H1 (cell line): Measurements from ENCODE around the gene ATOH8. TPM values are rescaled to one million over a fixed set of nuclear protein-coding genes. Genes with fewer than 3 reads are reported as not detected.

Experiments used
- CTCF ChIA-PET: fragments of 300-600 bp; sonication (Branson Sonifier 250); formaldehyde crosslinking; loops from one replicate; lab custom pipeline; 2021; ENCODE audit not compliant: partially characterized antibody; lab: Charles Lee
- POLR2A ChIA-PET: fragments of 300-600 bp; sonication (Branson Sonifier 250); formaldehyde crosslinking; loops from one replicate; lab custom pipeline; 2021; ENCODE audit warnings: inconsistent platforms; ENCODE audit not compliant: partially characterized antibody; lab: Charles Lee
- DNase-seq, 2 experiments: peaks; one replicate each; pipeline versions ENCODE4 v3.0.0 to v3.0.0-alpha.2; 2010 to 2022; ENCODE audit warnings: low spot score in 2 of 2, low read depth in 1 of 2, mixed read lengths in 1 of 2
- FAIRE-seq: peaks from 2 replicates; lab custom pipeline; 2011; peaks lifted over from hg19 to GRCh38; lab: Jason Lieb, UNC
- H2AFZ ChIP-seq: 2 replicates; pipeline ENCODE4 v1.8.1; 2012; ENCODE audit warnings: low read length, inconsistent platforms
- H2AK5ac ChIP-seq: 2 replicates; pipeline ENCODE4 v1.6.1; 2013; ENCODE audit warnings: low read depth, low read length
- H2BK120ac ChIP-seq: replicated peaks from 2 replicates; pipeline ENCODE3; 2013; ENCODE audit warnings: low read depth, low read length, inconsistent platforms
- H2BK12ac ChIP-seq: 2 replicates; pipeline ENCODE4 v1.6.1; 2013; ENCODE audit warnings: low read depth, low read length
- H2BK15ac ChIP-seq: 2 replicates; pipeline ENCODE4 v1.6.1; 2013; ENCODE audit warnings: low read length
- H2BK20ac ChIP-seq: 2 replicates; pipeline ENCODE4 v1.6.1; 2013; ENCODE audit warnings: low read length
- H2BK5ac ChIP-seq: 2 replicates; pipeline ENCODE4 v1.6.1; 2013; ENCODE audit warnings: low read depth, low read length
- H3K14ac ChIP-seq: 2 replicates; pipeline ENCODE4 v1.6.1; 2013; ENCODE audit warnings: inconsistent platforms; ENCODE audit not compliant: insufficient read length
- H3K18ac ChIP-seq: 2 replicates; pipeline ENCODE4 v1.6.1; 2013; ENCODE audit warnings: low read length; ENCODE audit errors: extremely low read depth
- H3K23ac ChIP-seq: 2 replicates; pipeline ENCODE4 v1.6.1; 2013; ENCODE audit warnings: inconsistent platforms; ENCODE audit not compliant: insufficient read length
- H3K23me2 ChIP-seq: 2 replicates; pipeline ENCODE4 v1.6.1; 2013; ENCODE audit warnings: low read depth, low read length
- H3K27ac ChIP-seq: 2 replicates; pipeline ENCODE4 v1.6.1; 2011; ENCODE audit warnings: low read depth, low read length, inconsistent platforms
- H3K27me3 ChIP-seq, 4 experiments: replicated peaks in 1 of 4; 1 replicate in 1 of 4; 2 replicates in 3 of 4; pipeline versions ENCODE4 v1.6.1 to v1.8.1; 2011 to 2013; ENCODE audit warnings: low read length in 3 of 4, mild to moderate bottlenecking in 3 of 4, inconsistent platforms in 2 of 4, mixed read lengths in 2 of 4, moderate library complexity in 1 of 4; ENCODE audit not compliant: control insufficient read depth in 3 of 4, insufficient read depth in 3 of 4; ENCODE audit errors: extremely low read depth in 1 of 4
- H3K36me3 ChIP-seq, 4 experiments: 2 replicates each; pipeline versions ENCODE4 v1.6.1 to v1.8.1; 2011 to 2013; ENCODE audit warnings: mild to moderate bottlenecking in 4 of 4, low read length in 3 of 4, moderate library complexity in 2 of 4, control low read depth in 1 of 4, inconsistent platforms in 1 of 4; ENCODE audit not compliant: insufficient read depth in 4 of 4, control insufficient read depth in 2 of 4
- H3K4ac ChIP-seq: replicated peaks from 2 replicates; pipeline ENCODE3; 2013; ENCODE audit warnings: low read length, low read depth, mixed read lengths, inconsistent platforms; ENCODE audit not compliant: insufficient read length
- H3K4me1 ChIP-seq, 4 experiments: replicated peaks in 1 of 4; 1 replicate in 1 of 4; 2 replicates in 3 of 4; pipeline versions ENCODE4 v1.6.1 to v1.8.1; 2011 to 2013; ENCODE audit warnings: low read length in 3 of 4, inconsistent platforms in 2 of 4, mixed read lengths in 1 of 4; ENCODE audit not compliant: insufficient read depth in 4 of 4, control insufficient read depth in 3 of 4
- H3K4me2 ChIP-seq, 2 experiments: 2 replicates each; pipeline versions ENCODE4 v1.6.1 to v1.8.1; 2011 to 2013; ENCODE audit warnings: low read depth in 2 of 2, low read length in 2 of 2, control low read depth in 1 of 2, inconsistent platforms in 1 of 2, mild to moderate bottlenecking in 1 of 2; ENCODE audit not compliant: insufficient read depth in 1 of 2
- H3K4me3 ChIP-seq, 4 experiments: fragments of 200-600, 300-600 bp in 1 of 4; sonication (generic), shearing (Covaris generic), sonication (Bioruptor Twin) in 1 of 4; 2 replicates each; pipeline versions ENCODE4 v1.5.1 to v1.8.1; 2011 to 2016; ENCODE audit warnings: low read length in 4 of 4, low read depth in 3 of 4, control low read depth in 2 of 4, inconsistent platforms in 2 of 4, mild to moderate bottlenecking in 2 of 4, mixed read lengths in 1 of 4, moderate library complexity in 1 of 4; ENCODE audit not compliant: insufficient read depth in 2 of 4; ENCODE audit errors: extremely low read depth in 1 of 4
- H3K56ac ChIP-seq: replicated peaks from 2 replicates; pipeline ENCODE3; 2013; ENCODE audit warnings: low read depth, mild to moderate bottlenecking, mixed read lengths, low read length, inconsistent platforms; ENCODE audit not compliant: insufficient read length
- H3K79me1 ChIP-seq: 2 replicates; pipeline ENCODE4 v1.6.1; 2013; ENCODE audit warnings: low read depth, low read length, control low read depth
- H3K79me2 ChIP-seq, 2 experiments: 2 replicates each; pipeline versions ENCODE4 v1.6.1 to v1.8.1; 2012 to 2013; ENCODE audit warnings: low read length in 2 of 2, mild to moderate bottlenecking in 2 of 2, inconsistent platforms in 1 of 2; ENCODE audit not compliant: insufficient read depth in 2 of 2, control insufficient read depth in 1 of 2
- H3K9ac ChIP-seq, 4 experiments: replicated peaks in 1 of 4; 1 replicate in 1 of 4; 2 replicates in 3 of 4; pipeline versions ENCODE4 v1.6.1 to v1.8.1; 2011 to 2013; ENCODE audit warnings: low read depth in 3 of 4, low read length in 3 of 4, control low read depth in 2 of 4, mild to moderate bottlenecking in 2 of 4, moderate library complexity in 2 of 4, inconsistent platforms in 1 of 4; ENCODE audit errors: extremely low read depth in 1 of 4
- H3K9me3 ChIP-seq, 2 experiments: 2 replicates each; pipeline versions ENCODE4 v1.6.1 to v1.8.1; 2012 to 2013; ENCODE audit warnings: mild to moderate bottlenecking in 2 of 2, moderate library complexity in 2 of 2, control low read depth in 1 of 2, inconsistent platforms in 1 of 2, low read depth in 1 of 2, low read length in 1 of 2, mixed read lengths in 1 of 2; ENCODE audit not compliant: insufficient read depth in 2 of 2
- H4K20me1 ChIP-seq, 2 experiments: replicated peaks in 1 of 2; 2 replicates each; pipeline versions ENCODE3 to v1.8.1; 2011 to 2013; ENCODE audit warnings: inconsistent platforms in 2 of 2, low read length in 2 of 2, mild to moderate bottlenecking in 1 of 2; ENCODE audit not compliant: insufficient read depth in 2 of 2, control insufficient read depth in 1 of 2
- H4K5ac ChIP-seq: 2 replicates; pipeline ENCODE4 v1.6.1; 2013; ENCODE audit warnings: low read length, low read depth, mixed read lengths, inconsistent platforms; ENCODE audit not compliant: insufficient read length
- H4K8ac ChIP-seq: 2 replicates; pipeline ENCODE4 v1.8.0; 2013; ENCODE audit warnings: mild to moderate bottlenecking, moderate library complexity, low read length, inconsistent platforms; ENCODE audit not compliant: insufficient read depth; ENCODE audit errors: extremely low read depth
- H4K91ac ChIP-seq: replicated peaks from 2 replicates; pipeline ENCODE3; 2013; ENCODE audit warnings: low read length, mixed read lengths, inconsistent platforms; ENCODE audit not compliant: insufficient read length
- ASH2L ChIP-seq: fragments of 200-600, 300-600 bp; sonication (generic); IDR thresholded peaks from one replicate; pipeline ENCODE4 v1.7.1; 2017; ENCODE audit warnings: low read length
- BCL11A ChIP-seq, 2 experiments: IDR thresholded peaks; one replicate each; pipeline ENCODE4 v1.6.1; 2011; ENCODE audit warnings: low read depth in 2 of 2, low read length in 2 of 2, mild to moderate bottlenecking in 2 of 2
- CREB1 ChIP-seq: IDR thresholded peaks from 2 replicates; pipeline ENCODE4 v1.6.1; 2012; ENCODE audit warnings: inconsistent platforms
- KDM4A ChIP-seq: IDR thresholded peaks from one replicate; pipeline ENCODE4 v1.7.1; 2012; ENCODE audit warnings: low read depth, mild to moderate bottlenecking, moderate library complexity, low read length, inconsistent platforms; ENCODE audit not compliant: severe bottlenecking
- KDM5A ChIP-seq: fragments of 200-600 bp; IDR thresholded peaks from 2 replicates; pipeline ENCODE4 v1.7.1; 2012; ENCODE audit warnings: mild to moderate bottlenecking, low read length, inconsistent platforms, mixed read lengths
- NRF1 ChIP-seq: IDR thresholded peaks from 2 replicates; pipeline ENCODE4 v1.6.1; 2011; ENCODE audit warnings: mild to moderate bottlenecking, low read depth, low read length, improper control_type of control experiment
- SAP30 ChIP-seq: fragments of 300-600 bp; sonication (generic); IDR thresholded peaks from 2 replicates; pipeline ENCODE4 v1.7.1; 2012; ENCODE audit warnings: low read length, moderate library complexity, mild to moderate bottlenecking, inconsistent platforms; ENCODE audit not compliant: insufficient read depth, insufficient replicate concordance
- SP1 ChIP-seq: IDR thresholded peaks from 2 replicates; pipeline ENCODE4 v1.6.1; 2011; ENCODE audit warnings: low read depth, low read length
- SP2 ChIP-seq: IDR thresholded peaks from 2 replicates; pipeline ENCODE4 v1.6.1; 2012; ENCODE audit warnings: mild to moderate bottlenecking, low read length, inconsistent platforms
- TBP ChIP-seq: IDR thresholded peaks from 2 replicates; pipeline ENCODE4 v1.6.1; 2011; ENCODE audit warnings: low read depth, low read length, improper control_type of control experiment
- TCF12 ChIP-seq: IDR thresholded peaks from 2 replicates; pipeline ENCODE4 v1.6.1; 2011; ENCODE audit warnings: low read depth, mild to moderate bottlenecking, low read length
- YY1 ChIP-seq: IDR thresholded peaks from 2 replicates; pipeline ENCODE4 v1.6.1; 2011; ENCODE audit warnings: low read depth, mild to moderate bottlenecking, low read length
- WGBS, 2 experiments: shearing (Covaris generic) in 1 of 2; methylation state at CpG; one replicate each; pipeline versions ENCODE4 v1.1.6 to v1.1.7; 2013 to 2015; ENCODE audit warnings: low lambda C conversion rate in 2 of 2, mixed read lengths in 2 of 2, inconsistent platforms in 1 of 2, low coverage in 1 of 2, missing lambda C conversion rate in 1 of 2; ENCODE audit not compliant: insufficient replicate concordance in 2 of 2, insufficient coverage in 1 of 2, insufficient read length in 1 of 2; ENCODE audit errors: extremely low coverage in 1 of 2, missing lambda C conversion rate in 1 of 2; 5-methylcytosine and 5-hydroxymethylcytosine counted together
- polyA plus RNA-seq, 7 experiments: library from polyadenylated mRNA; depleted of rRNA in 3 of 7; stranded (reverse) in 5 of 7; unstranded in 2 of 7; fragments of >200 nt in 5 of 7; fragments of 200-250 nt in 2 of 7; gene quantifications; 1 replicate in 5 of 7; 2 replicates in 1 of 7; 4 replicates in 1 of 7; pipeline versions ENCODE4 v1.2.1 to v1.2.3, GENCODE V29; 2011 to 2013; ENCODE audit warnings: missing spikeins in 2 of 7, mixed read lengths in 2 of 7
- total RNA-seq: library from RNA; stranded (reverse); fragmentation: NEBNext Ultra II Directional; extraction: Animal tissue kit (Norgen Biotek cat#: 25700); gene quantifications from 2 replicates; pipeline ENCODE4 v1.2.1, GENCODE V29; 2021

The ATOH8 gene
- total and polyA plus RNA-seq, 2 of the 8 experiments (the other 6 are each of a cell fraction or from before 2014, with no cell fraction given), result 0.50 to 0.53 TPM

DNA sequence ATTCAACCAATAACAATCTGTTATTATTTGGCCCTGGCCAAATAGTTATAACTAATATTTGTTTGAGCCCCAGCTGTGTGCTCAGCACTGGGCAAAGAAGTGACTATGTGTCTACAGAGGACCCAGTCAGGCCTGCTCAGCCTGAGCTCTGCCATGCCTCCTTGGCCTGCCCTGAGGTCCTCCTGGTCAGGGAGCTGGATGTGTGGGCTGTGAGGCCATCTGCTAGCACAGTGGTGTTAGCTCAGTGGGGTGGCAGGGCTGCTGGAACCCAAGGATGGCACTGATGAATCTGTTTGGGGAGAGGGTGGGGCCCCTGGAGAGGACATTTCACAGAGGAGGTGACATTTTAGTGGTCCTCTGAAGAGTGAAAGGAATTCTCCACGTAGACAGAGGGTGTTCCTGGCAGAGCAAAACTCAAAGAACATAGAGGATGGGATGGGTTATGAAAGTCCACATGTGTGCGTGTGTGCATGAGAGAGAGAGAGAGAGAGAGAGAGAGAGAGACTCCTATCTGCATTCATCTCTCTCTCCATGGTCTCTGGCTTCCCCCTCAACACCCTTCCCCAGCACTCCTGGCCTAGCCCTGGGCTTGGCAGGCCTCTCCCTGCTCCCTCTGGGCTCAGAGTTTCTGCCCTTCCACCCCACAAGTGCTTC lies 21.2 kb upstream of the ATOH8 start:
- H3K18ac ChIP-seq, result no peak overlapping the region
- H3K9me3 ChIP-seq, result no peaks in the 10 kb centered on the region
- no peak overlapping the region for H3K23ac ChIP-seq
- no peak for FAIRE-seq
- no peak overlapping the region for H3K4me2 ChIP-seq
- DNase-seq, result no peak
- H2AFZ ChIP-seq, result no peak overlapping the region
- H2BK120ac ChIP-seq, result no peak overlapping the region
- H3K14ac ChIP-seq, result no peak overlapping the region
- no peak overlapping the region for H3K4ac ChIP-seq
- H4K20me1 ChIP-seq, result no peaks in the 10 kb centered on the region
- no peaks in the 10 kb centered on the region for H3K79me1 ChIP-seq
- no peaks in the 10 kb centered on the region for H3K36me3 ChIP-seq
- H2BK15ac ChIP-seq, result no peak overlapping the region
- POLR2A ChIA-PET, result no interaction called here
- no peak overlapping the region for H2AK5ac ChIP-seq
- CTCF ChIA-PET, result interaction anchor here (0.6 to 47.8 kb wide), 10 partner anchors 8 to 339 kb away, joined by 4 to 986 read pairs (median 6); partner anchors contain the start of gene ATOH8
- no peak overlapping the region for H3K56ac ChIP-seq
- no peak overlapping the region for H4K91ac ChIP-seq
- no peak overlapping the region for H3K4me3 ChIP-seq
- H3K9ac ChIP-seq, result no peak overlapping the region
- no peaks in the 10 kb centered on the region for H3K79me2 ChIP-seq
- H2BK5ac ChIP-seq, result no peak overlapping the region
- H2BK12ac ChIP-seq, result no peak overlapping the region; the same call in 1 of the 2 replicates
- 88% methylated on average over 2 of the region's 2 CpGs; no CpG with 5 or more reads in 1 of the 2 experiments for WGBS, 2 experiments
- H3K4me1 ChIP-seq, result no peaks in the 10 kb centered on the region
- no peak overlapping the region for H4K8ac ChIP-seq
- TF ChIP-seq KDM4A (no peak), BCL11A (IDR thresholded peaks at IDR 0.05; ENCODE audit: low read depth in 2 of 2, low read length in 2 of 2) (no peak), CREB1 (no peak), SP1 (no peak), TBP (no peak), YY1 (no peak), TCF12 (no peak), KDM5A (no peak), SAP30 (no peak), SP2 (no peak), ASH2L (no peak), NRF1 (no peak)
- H2BK20ac ChIP-seq, result no peak overlapping the region
- H4K5ac ChIP-seq, result no peak overlapping the region
- H3K23me2 ChIP-seq, result no peaks in the 10 kb centered on the region
- H3K27me3 ChIP-seq, result no peaks in the 10 kb centered on the region
- H3K27ac ChIP-seq, result no peak overlapping the region
